VCaP (cell line): ENCODE results near the gene PRRT4.

Experiments
- H3K27ac ChIP-seq: fragments of 450-650 bp; 2 replicates; pipeline ENCODE4 v1.5.1; 2017
- TF ChIP-seq, protein P1 (sequence below): fragments of 450-650 bp; conservative IDR thresholded peaks from 2 replicates; pipeline ENCODE4 v1.5.1; 2017; ENCODE audit warnings: mild to moderate bottlenecking, moderate library complexity

Gene PRRT4

DNA sequence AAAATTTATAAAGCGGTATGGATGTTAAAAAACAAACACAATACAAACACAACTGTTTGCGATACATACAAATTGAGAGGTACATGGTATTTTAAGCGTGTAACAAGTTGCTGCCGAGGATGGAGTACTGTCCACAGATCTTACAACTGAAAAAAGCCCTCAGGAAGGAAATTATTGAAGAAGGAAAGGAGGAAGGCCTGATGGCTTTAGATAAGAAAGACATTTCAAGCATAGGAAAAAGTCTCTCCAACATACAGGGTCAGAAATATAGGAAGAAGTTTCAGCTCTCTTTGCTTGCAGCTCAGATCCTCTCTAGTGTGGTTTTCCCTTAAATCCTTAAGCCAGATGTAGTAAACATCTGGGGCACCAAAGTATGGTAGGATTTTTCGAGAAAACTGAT is 42.8 kb downstream of the PRRT4 start:
- no peak overlapping the region for H3K27ac ChIP-seq
- TF ChIP-seq, protein P1, sequence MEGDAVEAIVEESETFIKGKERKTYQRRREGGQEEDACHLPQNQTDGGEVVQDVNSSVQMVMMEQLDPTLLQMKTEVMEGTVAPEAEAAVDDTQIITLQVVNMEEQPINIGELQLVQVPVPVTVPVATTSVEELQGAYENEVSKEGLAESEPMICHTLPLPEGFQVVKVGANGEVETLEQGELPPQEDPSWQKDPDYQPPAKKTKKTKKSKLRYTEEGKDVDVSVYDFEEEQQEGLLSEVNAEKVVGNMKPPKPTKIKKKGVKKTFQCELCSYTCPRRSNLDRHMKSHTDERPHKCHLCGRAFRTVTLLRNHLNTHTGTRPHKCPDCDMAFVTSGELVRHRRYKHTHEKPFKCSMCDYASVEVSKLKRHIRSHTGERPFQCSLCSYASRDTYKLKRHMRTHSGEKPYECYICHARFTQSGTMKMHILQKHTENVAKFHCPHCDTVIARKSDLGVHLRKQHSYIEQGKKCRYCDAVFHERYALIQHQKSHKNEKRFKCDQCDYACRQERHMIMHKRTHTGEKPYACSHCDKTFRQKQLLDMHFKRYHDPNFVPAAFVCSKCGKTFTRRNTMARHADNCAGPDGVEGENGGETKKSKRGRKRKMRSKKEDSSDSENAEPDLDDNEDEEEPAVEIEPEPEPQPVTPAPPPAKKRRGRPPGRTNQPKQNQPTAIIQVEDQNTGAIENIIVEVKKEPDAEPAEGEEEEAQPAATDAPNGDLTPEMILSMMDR = no peak

DNA sequence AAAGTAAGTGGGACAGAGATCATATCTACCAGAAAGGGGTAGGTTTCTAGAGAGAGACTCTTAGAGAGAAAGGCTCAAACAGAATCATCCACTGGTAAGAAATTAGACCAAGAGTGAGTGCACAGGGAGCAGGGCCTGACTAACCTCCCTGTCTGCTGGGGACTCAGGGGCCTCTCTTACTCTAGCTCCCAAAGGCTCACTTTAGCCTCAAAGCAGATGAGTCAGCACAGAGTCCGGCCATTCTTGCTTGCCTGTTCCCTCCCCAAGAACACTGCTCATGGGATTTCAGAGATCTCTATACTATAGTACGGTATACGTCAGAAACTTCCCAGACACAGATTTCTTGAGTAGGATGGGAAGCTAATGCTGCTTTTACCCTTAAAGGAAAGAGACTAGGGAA is 50.5 kb downstream of the PRRT4 start:
- no peak overlapping the region for H3K27ac ChIP-seq
- TF ChIP-seq, protein P1 = no peak

DNA sequence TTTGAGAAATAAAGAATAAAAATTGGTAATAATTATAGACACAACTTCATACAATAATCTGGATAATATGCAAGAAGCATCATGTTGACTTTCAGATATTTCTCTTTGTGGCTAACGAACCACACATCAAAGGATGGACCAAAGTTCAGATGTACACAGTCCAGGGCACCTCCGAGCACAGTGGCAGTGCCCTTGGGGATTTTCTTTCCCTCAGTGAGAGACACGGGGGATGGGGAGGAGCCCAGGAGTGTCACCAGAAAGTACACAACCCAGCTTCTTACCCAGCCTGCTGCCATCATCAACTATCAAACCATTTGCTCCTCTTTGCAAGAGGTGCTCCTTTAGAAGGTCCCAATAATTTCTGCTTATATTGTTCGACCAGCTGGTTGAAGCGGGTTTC is 51.0 kb downstream of the PRRT4 start:
- TF ChIP-seq, protein P1 = no peak
- no peak overlapping the region for H3K27ac ChIP-seq

DNA sequence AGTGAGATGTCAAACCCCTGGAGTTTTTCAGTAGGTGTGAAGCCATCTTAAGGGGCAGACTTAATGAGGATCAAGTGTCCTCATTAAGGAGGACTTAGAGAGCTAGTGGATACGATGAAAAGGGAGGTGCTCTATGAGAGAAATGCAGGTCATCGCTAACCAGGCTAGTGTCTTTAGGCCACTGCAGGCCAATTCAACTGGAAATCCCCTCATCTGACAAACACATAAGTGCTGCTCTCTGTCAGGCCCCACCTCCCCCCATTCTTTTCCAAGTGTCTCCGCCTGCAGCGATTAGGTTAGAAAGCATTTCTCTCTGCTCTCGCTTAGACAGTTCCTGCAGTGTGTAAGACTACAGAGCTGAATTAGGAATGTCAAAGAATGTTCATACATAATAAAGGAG is 51.5 kb downstream of the PRRT4 start:
- TF ChIP-seq, protein P1 = no peak
- H3K27ac ChIP-seq = no peak overlapping the region

DNA sequence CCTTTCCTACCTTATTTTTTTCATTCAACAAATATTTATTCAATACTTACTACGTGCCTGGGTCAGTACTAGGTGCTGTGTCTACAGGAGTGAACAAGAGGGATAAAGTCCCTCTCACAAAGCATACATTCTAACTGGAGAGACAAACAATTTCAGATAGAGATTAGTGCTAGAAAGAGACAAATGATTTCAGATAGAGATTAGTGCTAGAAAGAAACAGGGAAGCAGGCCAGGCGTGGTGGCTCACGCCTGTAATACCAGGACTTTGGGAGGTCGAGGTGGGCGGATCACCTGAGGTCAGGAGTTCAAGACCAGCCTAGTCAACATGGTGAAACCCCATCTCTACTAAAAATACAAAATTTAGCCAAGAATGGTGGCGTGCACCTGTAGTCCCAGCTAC is 52.4 kb downstream of the PRRT4 start:
- H3K27ac ChIP-seq = no peak overlapping the region
- TF ChIP-seq, protein P1 = no peak

DNA sequence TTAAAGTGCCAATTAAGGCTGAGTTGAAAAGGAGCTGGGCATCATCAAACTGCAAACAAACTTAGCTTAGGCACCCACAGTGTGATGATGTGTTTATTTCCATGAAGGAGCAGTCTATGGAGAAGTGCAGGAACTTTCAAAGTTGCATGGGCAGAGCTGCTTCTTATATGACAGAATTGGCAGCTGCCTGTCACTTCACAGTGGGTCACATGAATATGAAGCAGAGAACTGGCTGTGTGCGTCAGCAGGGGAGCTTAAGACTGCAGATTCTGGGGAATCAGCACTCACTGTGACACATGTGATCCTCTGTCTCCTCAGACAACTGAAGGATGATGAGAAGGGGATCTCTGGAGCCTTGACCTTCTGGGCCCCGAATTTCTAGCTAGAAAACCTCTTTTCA is 54.4 kb downstream of the PRRT4 start:
- TF ChIP-seq, protein P1 = no peak
- H3K27ac ChIP-seq = no peak overlapping the region

DNA sequence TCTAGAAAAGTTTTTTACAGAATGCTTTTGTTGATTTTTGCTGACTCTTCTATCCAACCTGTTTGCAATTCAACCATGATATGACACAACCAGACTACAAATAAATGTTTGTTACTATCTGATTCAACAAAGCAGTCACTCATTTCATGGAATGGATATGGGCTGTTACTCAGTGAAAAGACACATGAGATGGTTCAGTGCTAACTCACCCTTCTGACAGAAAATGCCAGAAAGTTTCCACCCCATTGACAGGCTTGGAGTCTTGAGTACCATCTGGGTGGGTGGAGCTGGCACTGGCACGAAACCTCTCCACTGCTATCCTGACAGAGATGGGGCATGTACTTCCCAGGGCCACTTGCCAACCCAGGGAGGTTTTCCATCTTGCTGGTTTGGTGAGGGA is 57.3 kb downstream of the PRRT4 start:
- H3K27ac ChIP-seq = no peak overlapping the region
- TF ChIP-seq, protein P1 = no peak

DNA sequence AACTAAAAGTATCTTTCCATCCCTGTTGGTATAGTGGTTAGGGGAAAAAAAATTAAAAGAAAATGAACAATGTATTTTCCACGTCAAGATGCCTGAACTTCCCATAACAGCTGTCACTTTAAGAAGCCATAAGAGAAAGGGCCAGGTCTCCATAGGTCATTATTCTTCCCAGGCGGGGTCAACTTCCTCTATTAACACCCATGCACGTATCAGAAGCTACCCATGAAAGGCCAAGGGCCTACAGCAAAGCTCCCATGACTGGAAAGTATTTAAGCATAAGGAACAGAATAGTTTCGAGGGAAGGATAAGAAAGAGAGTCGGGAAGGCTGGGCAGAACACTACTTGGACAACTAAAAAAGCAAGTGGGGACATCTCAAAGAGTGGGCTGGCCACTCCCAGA is 57.8 kb downstream of the PRRT4 start:
- TF ChIP-seq, protein P1 = no peak
- H3K27ac ChIP-seq = no peak overlapping the region
